A673 (cell line): ENCODE results near the gene PRPH2. TPM values are rescaled to one million over a fixed set of nuclear protein-coding genes. Genes with fewer than 3 reads are reported as not detected.

Source experiments
- BruUV-seq: library from RNA; stranded (reverse); fragments of 400-500 nt; replicated peaks from 2 replicates; lab custom pipeline; 2021; lab: Mats Ljungman, UMichigan
- CTCF ChIA-PET: fragments of 300-600 bp; sonication (Branson Sonifier 250); formaldehyde crosslinking; loops from one replicate; lab custom pipeline; 2022; ENCODE audit warnings: antibody characterized with exemption; lab: Charles Lee
- POLR2A ChIA-PET: fragments of 300-600 bp; sonication (Branson Sonifier 250); formaldehyde crosslinking; loops from one replicate; lab custom pipeline; 2022; ENCODE audit warnings: antibody characterized with exemption; ENCODE audit not compliant: low non-redundant PET; lab: Charles Lee
- DNase-seq: peaks from one replicate; pipeline ENCODE4 v3.0.0-alpha.2; 2015; ENCODE audit warnings: low spot score
- H3K27ac ChIP-seq: fragments of 200-600 bp; sonication (generic); 2 replicates; pipeline ENCODE4 v1.5.1; 2016; ENCODE audit warnings: mixed run types, low read depth, mild to moderate bottlenecking, mixed read lengths, antibody characterized with exemption, low read length; ENCODE audit not compliant: poor library complexity, severe bottlenecking
- H3K27me3 ChIP-seq: fragments of 200-600 bp; sonication (generic); replicated peaks from 2 replicates; pipeline ENCODE4 v1.6.1; 2017; ENCODE audit warnings: mixed run types, low read depth, mild to moderate bottlenecking, mixed read lengths, antibody characterized with exemption, low read length; ENCODE audit not compliant: insufficient read depth, poor library complexity
- H3K36me3 ChIP-seq: fragments of 200-600 bp; sonication (generic); 2 replicates; pipeline ENCODE4 v1.6.1; 2016; ENCODE audit warnings: mixed run types, mild to moderate bottlenecking, mixed read lengths, antibody characterized with exemption, low read length; ENCODE audit not compliant: insufficient read depth, poor library complexity, severe bottlenecking
- H3K4me1 ChIP-seq: fragments of 200-600 bp; sonication (generic); 2 replicates; pipeline ENCODE4 v1.6.1; 2017; ENCODE audit warnings: mixed run types, mild to moderate bottlenecking, mixed read lengths, antibody characterized with exemption, low read length; ENCODE audit not compliant: insufficient read depth, poor library complexity, severe bottlenecking
- H3K4me3 ChIP-seq: fragments of 200-600 bp; sonication (generic); 2 replicates; pipeline ENCODE4 v1.5.1; 2016; ENCODE audit warnings: low read depth, mixed run types, mild to moderate bottlenecking, mixed read lengths, low read length; ENCODE audit not compliant: poor library complexity, severe bottlenecking
- H3K9me3 ChIP-seq: fragments of 200-600 bp; sonication (generic); 2 replicates; pipeline ENCODE4 v1.6.1; 2016; ENCODE audit warnings: mixed run types, low read depth, mild to moderate bottlenecking, mixed read lengths, antibody characterized with exemption, low read length; ENCODE audit not compliant: poor library complexity, severe bottlenecking
- EZH2 ChIP-seq: fragments of 200-600 bp; sonication (generic); IDR thresholded peaks from 2 replicates; pipeline ENCODE4 v1.6.1; 2017; ENCODE audit warnings: borderline replicate concordance, low read depth, mild to moderate bottlenecking, mixed read lengths, antibody characterized with exemption, low read length; ENCODE audit not compliant: poor library complexity, severe bottlenecking
- intact Hi-C: fragments of 100-400 bp; cut with micrococcal nuclease; formaldehyde crosslinking; loops from one replicate; pipeline ENCODE4 v1.10.0; 2022; ENCODE audit not compliant: unreplicated experiment
- total RNA-seq: library from RNA; stranded (reverse); gene quantifications from 2 replicates; pipeline ENCODE4 v1.2.3, GENCODE V29; 2021
- TF ChIP-seq, protein P1 (sequence below): fragments of 300-800, 200-600 bp; sonication (generic); conservative IDR thresholded peaks from 2 replicates; pipeline ENCODE4 v1.5.1; 2017; ENCODE audit warnings: low read depth, mild to moderate bottlenecking, antibody characterized with exemption, low read length, moderate library complexity, mixed read lengths

PRPH2 gene
- total RNA-seq, 1 experiment from 2014 or later: 0.41 TPM

DNA sequence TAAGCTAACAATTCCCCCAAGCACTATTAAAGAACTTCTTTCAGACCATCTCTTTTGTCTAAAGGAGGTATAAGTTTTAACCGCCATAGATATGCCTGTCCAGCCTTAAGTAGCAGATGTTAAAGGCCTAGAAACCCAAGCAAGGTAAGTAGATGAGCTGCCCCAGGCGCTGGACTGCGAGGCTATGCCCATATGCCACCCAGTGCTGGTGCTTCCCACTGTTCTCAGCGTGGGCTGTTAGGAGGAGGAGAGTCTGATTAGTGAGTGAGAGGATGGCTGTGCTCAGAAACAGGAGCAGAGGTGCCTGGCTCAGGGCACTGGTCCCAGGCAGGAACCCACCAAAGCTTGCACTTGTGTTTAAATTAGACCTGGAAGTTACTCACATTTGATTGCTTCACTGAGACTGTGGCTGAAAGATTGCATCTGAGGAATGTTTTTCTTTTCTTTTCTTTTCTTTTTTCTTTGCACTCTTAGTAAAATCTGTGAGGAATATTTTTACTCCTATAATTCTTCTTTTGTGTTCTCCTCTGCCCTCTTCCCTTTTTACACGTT, 32.2 kb downstream of the PRPH2 start:
- Histone ChIP-seq H3K36me3 (peaks cover 47% of the 10 kb centered on the region), H3K9me3 (no peaks in the 10 kb centered on the region), H3K4me1 (no peaks in the 10 kb centered on the region), H3K27ac (no peak overlapping the region), H3K27me3 (no peaks in the 10 kb centered on the region), H3K4me3 (no peak overlapping the region)
- BruUV-seq: no TSS peak
- intact Hi-C loops: no loop called here
- TF ChIP-seq, protein P1, sequence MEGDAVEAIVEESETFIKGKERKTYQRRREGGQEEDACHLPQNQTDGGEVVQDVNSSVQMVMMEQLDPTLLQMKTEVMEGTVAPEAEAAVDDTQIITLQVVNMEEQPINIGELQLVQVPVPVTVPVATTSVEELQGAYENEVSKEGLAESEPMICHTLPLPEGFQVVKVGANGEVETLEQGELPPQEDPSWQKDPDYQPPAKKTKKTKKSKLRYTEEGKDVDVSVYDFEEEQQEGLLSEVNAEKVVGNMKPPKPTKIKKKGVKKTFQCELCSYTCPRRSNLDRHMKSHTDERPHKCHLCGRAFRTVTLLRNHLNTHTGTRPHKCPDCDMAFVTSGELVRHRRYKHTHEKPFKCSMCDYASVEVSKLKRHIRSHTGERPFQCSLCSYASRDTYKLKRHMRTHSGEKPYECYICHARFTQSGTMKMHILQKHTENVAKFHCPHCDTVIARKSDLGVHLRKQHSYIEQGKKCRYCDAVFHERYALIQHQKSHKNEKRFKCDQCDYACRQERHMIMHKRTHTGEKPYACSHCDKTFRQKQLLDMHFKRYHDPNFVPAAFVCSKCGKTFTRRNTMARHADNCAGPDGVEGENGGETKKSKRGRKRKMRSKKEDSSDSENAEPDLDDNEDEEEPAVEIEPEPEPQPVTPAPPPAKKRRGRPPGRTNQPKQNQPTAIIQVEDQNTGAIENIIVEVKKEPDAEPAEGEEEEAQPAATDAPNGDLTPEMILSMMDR: no peak
- no peak for TF ChIP-seq EZH2
- ChIA-PET POLR2A (no interaction called here), CTCF (no interaction called here)
- no peak for DNase-seq

DNA sequence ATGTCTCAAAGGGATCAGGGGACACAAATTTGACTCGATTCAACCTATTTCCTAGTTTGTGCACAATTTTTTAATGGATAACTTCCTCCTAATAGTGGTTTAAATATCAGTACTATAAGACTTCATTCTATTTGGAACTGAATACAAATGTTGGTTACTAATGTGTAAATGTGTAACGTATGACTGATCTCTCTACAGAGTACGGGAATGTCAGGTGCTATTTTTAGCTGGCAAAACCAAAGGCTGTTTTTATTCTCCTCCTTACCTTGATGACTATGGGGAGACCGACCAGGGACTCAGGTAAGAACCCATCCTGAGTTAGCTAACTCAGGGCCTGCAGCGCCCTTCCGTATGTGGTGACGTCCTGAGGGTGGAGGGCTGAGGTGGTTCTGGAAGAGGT, 33.0 kb downstream of the PRPH2 start:
- Histone ChIP-seq H3K4me1 (no peaks in the 10 kb centered on the region), H3K27ac (no peak overlapping the region), H3K4me3 (no peak overlapping the region), H3K36me3 (peaks cover 54% of the 10 kb centered on the region), H3K27me3 (no peaks in the 10 kb centered on the region), H3K9me3 (no peaks in the 10 kb centered on the region)
- TF ChIP-seq, protein P1: no peak
- TF ChIP-seq EZH2: no peak
- no TSS peak for BruUV-seq
- ChIA-PET POLR2A (no interaction called here), CTCF (no interaction called here)
- DNase-seq: no peak
- intact Hi-C loops: no loop called here

DNA sequence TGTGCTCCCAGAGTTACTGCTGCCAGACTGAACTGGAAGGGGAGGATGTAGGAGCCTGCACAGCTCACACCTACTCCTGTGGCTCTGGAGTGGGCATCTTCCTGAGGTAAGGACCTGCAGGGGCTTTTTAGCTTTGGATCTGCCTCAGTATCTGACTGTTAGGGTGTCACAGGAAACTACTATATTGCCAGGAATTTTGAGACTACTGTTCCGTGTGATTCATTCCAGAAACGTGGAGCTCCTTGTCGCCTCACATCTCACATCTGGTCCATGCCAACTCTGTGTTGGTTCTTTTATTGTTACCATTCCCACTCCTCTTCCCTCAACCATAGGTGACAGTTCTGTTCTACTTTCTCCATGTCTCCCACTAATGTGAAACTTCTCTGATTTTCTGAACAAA, 34.1 kb downstream of the PRPH2 start:
- BruUV-seq: no TSS peak

More for the DNA sequence above, 34.1 kb downstream of the PRPH2 start:
- intact Hi-C loops: no loop called here
- no peak for DNase-seq
- no peak overlapping the region for H3K27ac ChIP-seq
- H3K4me3 ChIP-seq: no peak overlapping the region
- peaks cover 57% of the 10 kb centered on the region for H3K36me3 ChIP-seq
- CTCF ChIA-PET: no interaction called here
- POLR2A ChIA-PET: no interaction called here
- no peaks in the 10 kb centered on the region for H3K27me3 ChIP-seq
- no peaks in the 10 kb centered on the region for H3K4me1 ChIP-seq
- TF ChIP-seq, protein P1: no peak
- TF ChIP-seq EZH2: no peak
- H3K9me3 ChIP-seq: no peaks in the 10 kb centered on the region
